ENCODE measurements around the gene DNAJB7.

GRCh38 chr22:40862013-40862412 is at the start of gene DNAJB7:
- TF ChIP-seq BHLHE40 (IDR thresholded peaks at IDR 0.05; ENCODE audit: borderline replicate concordance) (no peak), ELF4 (IDR thresholded peaks at IDR 0.05) (no peak), PKNOX1 (IDR thresholded peaks at IDR 0.05) (no peak), FOXM1 (IDR thresholded peaks at IDR 0.05; ENCODE audit: borderline replicate concordance) (no peak), TARDBP (IDR thresholded peaks at IDR 0.05) (no peak), FOXK2 (IDR thresholded peaks at IDR 0.05) (no peak), ZNF384 (IDR thresholded peaks at IDR 0.05) (no peak), SP1 (IDR thresholded peaks at IDR 0.05) (no peak), SUZ12 (IDR thresholded peaks at IDR 0.05) (no peak)

Data from HEK293T (cell line).